M059J (cell line): ENCODE measurements around the gene PCDH9. TPM values are rescaled to one million over a fixed set of nuclear protein-coding genes. Genes with fewer than 3 reads are reported as not detected.
"Not testable (repeated sequence)": the region's sequence is repeated elsewhere in the genome, so short reads cannot be mapped to it uniquely, and the experiment has no call there.

Source experiments
- DNase-seq: peaks from one replicate; pipeline ENCODE4 v3.0.0-alpha.2; 2012; ENCODE audit warnings: low read depth
- total RNA-seq: library from RNA; depleted of rRNA; stranded (reverse); fragments of >200 nt; shearing (Covaris generic); gene quantifications from 2 replicates; pipeline ENCODE4 v1.2.3, GENCODE V29; 2014

PCDH9 gene
- total RNA-seq, 1 experiment from 2014 or later: 0.05 TPM

- no peak for DNase-seq
Observed at GRCh38 chr13:66266348-66266747, 963.8 kb downstream of the PCDH9 start.

GRCh38 chr13:66265371-66265770 is 964.8 kb downstream of the PCDH9 start:
- no peak for DNase-seq

GRCh38 chr13:66264971-66265370 is 965.2 kb downstream of the PCDH9 start:
- no peak for DNase-seq

- DNase-seq: no peak
Observed at GRCh38 chr13:66262330-66262729, 967.8 kb downstream of the PCDH9 start.

GRCh38 chr13:66259426-66259825 is 970.7 kb downstream of the PCDH9 start:
- DNase-seq: not testable (repeated sequence)
